HG02763 (cell line): Measurements from ENCODE around the gene DNAH12.

Experiments
- ATAC-seq: cut with Tn5 transposase; IDR thresholded peaks from one replicate; pipeline ENCODE4 v1.9.1; 2021; ENCODE audit warnings: mild to moderate bottlenecking, moderate library complexity; ENCODE audit not compliant: unreplicated experiment

DNAH12 gene

DNA sequence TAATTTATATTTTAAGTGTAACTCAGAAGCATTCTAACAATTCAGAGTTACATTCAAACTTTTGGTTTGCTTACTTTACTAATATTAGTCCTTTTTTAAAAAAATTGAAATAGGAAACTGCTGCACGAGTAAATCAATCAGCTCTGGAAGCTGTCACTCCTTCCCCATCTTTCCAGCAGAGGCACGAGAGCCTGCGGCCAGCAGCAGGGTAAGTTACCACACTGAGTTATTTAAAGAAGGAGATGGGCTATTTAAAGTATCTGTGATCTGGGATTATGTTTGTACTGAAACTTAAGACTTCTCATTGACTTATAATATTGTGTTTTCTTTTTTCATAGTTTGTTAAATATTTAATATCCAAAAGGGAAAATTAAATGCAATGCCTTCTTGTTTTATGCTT is 287.3 kb downstream of the DNAH12 start:
- ATAC-seq, result no peak

DNA sequence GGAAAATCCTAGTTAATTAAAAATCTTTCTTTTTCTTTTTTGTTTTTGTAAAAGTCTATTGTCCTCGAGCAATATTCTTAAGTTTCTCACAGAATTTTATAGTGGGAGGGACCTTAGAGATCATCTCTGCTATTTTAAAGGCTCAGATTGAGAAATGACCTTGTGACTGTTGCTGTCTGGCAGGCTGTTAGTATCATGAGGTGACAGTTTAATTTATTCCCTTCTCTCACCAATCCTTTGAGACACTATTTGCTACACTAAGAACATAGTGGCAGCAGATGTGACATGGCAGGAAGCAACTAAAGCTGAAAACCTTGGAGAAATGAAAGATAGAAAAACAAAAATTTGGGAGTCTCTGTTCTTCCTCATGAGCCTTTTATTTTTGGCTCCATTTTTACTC is 291.7 kb downstream of the DNAH12 start:
- no peak for ATAC-seq

DNA sequence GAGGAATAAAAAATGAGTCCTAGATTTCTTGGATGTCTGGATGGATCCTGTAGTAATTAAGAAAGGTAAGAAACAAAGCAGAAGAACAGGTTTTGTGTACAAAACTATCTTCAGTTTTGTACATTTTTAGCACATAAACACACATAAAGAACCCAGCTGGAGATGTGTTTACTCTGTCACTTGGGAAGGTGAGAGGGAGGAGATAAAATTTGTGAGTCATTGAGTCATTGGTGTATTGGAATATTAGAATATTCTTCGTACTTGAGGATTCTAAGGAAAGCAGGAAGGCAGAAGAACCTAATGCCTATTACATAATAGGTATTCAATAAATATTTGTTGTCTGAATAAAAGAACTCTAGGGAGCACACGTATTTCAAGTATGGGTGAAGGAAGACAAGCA is 299.2 kb downstream of the DNAH12 start:
- no peak for ATAC-seq
